Epithelial cell of proximal tubule (primary cell): ENCODE results near the gene ZNF23. TPM values are rescaled to one million over a fixed set of nuclear protein-coding genes. Genes with fewer than 3 reads are reported as not detected.

Experiments used
- DNase-seq: peaks from one replicate; pipeline ENCODE4 v3.0.0-alpha.2; 2011; ENCODE audit warnings: low read depth
- H3K4me3 ChIP-seq: 2 replicates; pipeline ENCODE4 v1.5.1; 2011; ENCODE audit warnings: low read depth, mild to moderate bottlenecking, low read length
- CTCF ChIP-seq: conservative IDR thresholded peaks from 2 replicates; pipeline ENCODE4 v1.5.1; 2012; ENCODE audit warnings: low read depth, mild to moderate bottlenecking, low read length
- total RNA-seq: library from RNA; depleted of rRNA; stranded (reverse); fragments of >200 nt; gene quantifications from 2 replicates; pipeline ENCODE4 v1.2.3, GENCODE V29; 2015

ZNF23 gene
- total RNA-seq, 1 donor from 2014 or later, result 5.9 TPM

GRCh38 chr16:71498031-71498430, 36.0 kb upstream of the ZNF23 start:
- no peak overlapping the region for H3K4me3 ChIP-seq
- DNase-seq, result no peak
- no peak for TF ChIP-seq CTCF

- no peak overlapping the region for H3K4me3 ChIP-seq
- TF ChIP-seq CTCF, result no peak
- no peak for DNase-seq
These were observed 31.2 kb upstream of the ZNF23 start for GRCh38 chr16:71493213-71493612.

- no peak for DNase-seq
- TF ChIP-seq CTCF, result no peak
- H3K4me3 ChIP-seq, result no peak overlapping the region
These were observed 30.7 kb upstream of the ZNF23 start for GRCh38 chr16:71492786-71493185.

- DNase-seq, result no peak
- H3K4me3 ChIP-seq, result no peak overlapping the region
- no peak for TF ChIP-seq CTCF
These were observed 29.0 kb upstream of the ZNF23 start for GRCh38 chr16:71491054-71491453.

GRCh38 chr16:71490361-71490760, 28.3 kb upstream of the ZNF23 start:
- TF ChIP-seq CTCF, result no peak
- no peak overlapping the region for H3K4me3 ChIP-seq
- no peak for DNase-seq

GRCh38 chr16:71489122-71489521, 27.1 kb upstream of the ZNF23 start, which contains the start of gene ZNF19:
Gene ZNF19, minus strand, starts transcription at chr16:71489324. Its CDS starts 7,210 bp downstream, at chr16:71482114.
- no peak for TF ChIP-seq CTCF
- no peak for DNase-seq
- no peak within 1 kb of the TSS for H3K4me3 ChIP-seq

- H3K4me3 ChIP-seq, result peak overlapping the region; percentile 97
- peak; percentile 70 for DNase-seq
- no peak for TF ChIP-seq CTCF
These were observed 22.2 kb upstream of the ZNF23 start for GRCh38 chr16:71484006-71484893.
